GM18517 (cell line): ENCODE data around the gene ING4.

Experiments used
- ATAC-seq: cut with Tn5 transposase; IDR thresholded peaks from one replicate; pipeline ENCODE4 v1.9.1; 2021; ENCODE audit warnings: mild to moderate bottlenecking, moderate library complexity; ENCODE audit not compliant: unreplicated experiment

The ING4 gene

GRCh38 chr12:6607751-6608591 is 54.9 kb downstream of the ING4 start:
- peak; percentile 44 for ATAC-seq

- ATAC-seq = no peak
Observed at GRCh38 chr12:6606331-6607131, 56.4 kb downstream of the ING4 start.

- ATAC-seq = no peak
Observed at GRCh38 chr12:6605421-6606330, 57.2 kb downstream of the ING4 start.

GRCh38 chr12:6604259-6605029 is 58.5 kb downstream of the ING4 start:
- no peak for ATAC-seq

GRCh38 chr12:6603095-6603567 is 59.8 kb downstream of the ING4 start:
- ATAC-seq = no peak

- no peak for ATAC-seq
Observed at GRCh38 chr12:6602526-6602925, 60.4 kb downstream of the ING4 start.
